ENCODE measurements around the gene CASTOR1.

The CASTOR1 gene

DNA sequence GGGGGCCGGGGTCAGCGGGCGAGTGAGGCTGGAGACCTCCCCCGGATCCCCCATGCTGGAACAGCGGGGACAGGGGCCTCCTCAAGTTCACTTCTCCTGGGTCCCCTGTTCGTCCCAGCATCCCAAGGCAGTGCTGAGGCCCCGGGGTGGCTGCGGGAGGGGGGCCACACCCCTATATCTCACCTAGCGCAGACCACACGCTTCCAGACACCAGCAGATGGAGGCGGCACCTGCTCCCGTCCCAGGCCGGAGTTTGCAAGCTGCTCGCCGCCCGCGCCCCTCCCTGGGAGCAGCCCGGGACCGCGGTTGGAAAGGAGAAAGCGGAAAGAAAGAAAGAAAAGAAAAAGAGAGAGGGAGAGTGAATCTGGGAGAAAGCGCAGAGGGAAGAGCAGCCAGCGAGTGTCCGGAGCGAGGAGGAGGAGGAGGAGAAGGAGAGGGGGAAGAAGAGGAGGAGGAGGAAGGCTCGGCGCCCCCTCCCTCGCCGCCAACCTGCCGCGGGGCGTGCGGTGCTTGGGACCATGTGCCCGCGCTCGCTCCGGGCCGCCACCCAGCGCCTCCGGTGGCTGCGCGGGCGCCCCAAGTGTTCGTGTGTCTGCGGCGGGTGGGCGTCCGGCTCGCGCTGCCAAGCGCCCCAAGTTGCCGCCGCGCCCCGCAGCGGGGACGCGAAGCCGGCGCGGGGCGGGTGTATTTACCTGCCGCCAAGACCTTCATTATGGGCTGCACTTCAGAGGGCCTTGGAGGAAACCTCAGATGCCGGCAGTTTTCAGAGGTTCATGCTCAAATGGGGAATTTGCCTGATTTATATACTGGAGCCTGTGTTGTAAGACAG, 43.1 kb downstream of the CASTOR1 start, which contains the start of gene LIF:
Gene LIF, minus strand, starts transcription at position 775 of the 829 bp plus-strand sequence. Its CDS starts 64 bp downstream, at position 711.
- DNase-seq (ENCODE audit: low read depth in 2 of 2): peak in 1 of 2 donors; percentile 48

GRCh38 chr22:30245181-30245984, 43.9 kb downstream of the CASTOR1 start:
- DNase-seq (ENCODE audit: low read depth in 2 of 2): no peak

GRCh38 chr22:30244641-30245040, 44.7 kb downstream of the CASTOR1 start:
- DNase-seq (ENCODE audit: low read depth in 2 of 2): no peak

DNA sequence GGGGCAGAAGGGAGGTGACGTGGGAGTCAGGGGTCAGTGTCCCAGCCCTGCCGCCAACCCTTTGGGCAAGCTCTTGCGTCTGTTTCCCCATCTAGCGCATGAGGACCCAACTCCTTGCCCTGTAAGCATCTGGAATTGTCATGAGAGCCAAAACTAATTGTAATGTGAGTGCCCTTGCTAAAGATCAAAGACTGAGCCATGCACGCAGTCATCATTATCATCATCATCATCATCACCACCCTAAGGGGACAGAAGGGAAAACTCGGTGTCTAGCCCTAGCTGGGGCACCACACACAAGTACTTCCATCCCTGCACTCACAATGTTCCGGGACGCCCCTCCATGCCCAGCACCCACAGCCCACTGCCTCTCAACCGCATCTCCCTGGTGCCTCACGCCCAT, 45.2 kb downstream of the CASTOR1 start:
- DNase-seq (ENCODE audit: low read depth in 2 of 2): no peak

DNA sequence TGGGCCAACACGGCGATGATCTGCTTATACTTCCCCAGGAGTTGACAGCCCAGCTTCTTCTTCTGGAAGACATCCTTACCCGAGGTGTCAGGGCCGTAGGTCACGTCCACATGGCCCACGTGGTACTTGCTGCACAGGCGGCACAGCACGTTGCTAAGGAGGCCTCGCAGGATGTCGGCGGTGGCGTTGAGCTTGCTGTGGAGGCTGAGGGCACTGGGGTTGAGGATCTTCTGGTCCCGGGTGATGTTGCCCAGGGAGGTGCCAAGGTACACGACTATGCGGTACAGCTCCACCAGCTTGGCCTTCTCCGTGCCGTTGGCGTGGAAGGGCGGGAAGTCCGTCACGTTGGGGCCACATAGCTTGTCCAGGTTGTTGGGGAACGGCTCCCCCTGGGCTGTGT, 45.6 kb downstream of the CASTOR1 start:
- DNase-seq (ENCODE audit: low read depth in 2 of 2): no peak

- DNase-seq (ENCODE audit: low read depth in 2 of 2): no peak
Observed at GRCh38 chr22:30241576-30242371, 47.5 kb downstream of the CASTOR1 start.

GRCh38 chr22:30240541-30241417, 48.5 kb downstream of the CASTOR1 start:
- no peak for DNase-seq (ENCODE audit: low read depth in 2 of 2)

GRCh38 chr22:30239488-30240405, 49.6 kb downstream of the CASTOR1 start:
- no peak for DNase-seq (ENCODE audit: low read depth in 2 of 2)

- DNase-seq (ENCODE audit: low read depth in 2 of 2): peak in 1 of 2 donors; percentile 33
Observed at GRCh38 chr22:30238661-30239487, 50.4 kb downstream of the CASTOR1 start.

DNA sequence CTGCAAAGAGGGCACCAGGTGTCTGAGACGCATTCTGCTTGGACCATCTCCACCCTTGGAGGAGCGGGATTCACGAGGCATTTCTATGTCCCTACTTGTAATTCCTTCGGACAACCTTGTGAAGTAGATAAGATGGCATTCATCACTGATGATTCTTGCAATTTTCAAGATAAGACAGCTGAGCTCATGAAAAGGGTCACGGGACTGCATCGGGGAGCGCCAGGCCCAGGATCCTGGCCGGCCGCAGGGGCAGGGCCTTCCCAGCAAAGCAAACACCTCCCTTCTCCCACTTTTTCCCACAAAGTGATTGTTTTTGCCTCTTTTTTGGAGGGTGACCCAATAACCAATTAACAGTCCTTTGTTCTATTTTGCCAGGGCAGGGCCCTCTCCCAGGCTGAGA, 51.2 kb downstream of the CASTOR1 start:
- DNase-seq (ENCODE audit: low read depth in 2 of 2): no peak

GRCh38 chr22:30236875-30237274, 52.4 kb downstream of the CASTOR1 start:
- DNase-seq (ENCODE audit: low read depth in 2 of 2): no peak

GRCh38 chr22:30235687-30236170, 53.6 kb downstream of the CASTOR1 start:
- DNase-seq (ENCODE audit: low read depth in 2 of 2): no peak
